Lower lobe of right lung (tissue), 2 donors: ENCODE measurements around the gene CALHM1. TPM values are rescaled to one million over a fixed set of nuclear protein-coding genes. Genes with fewer than 3 reads are reported as not detected.

Source experiments
- ATAC-seq, 2 donors: fragments of 200-7000 bp; cut with Tn5 transposase; one replicate each; pipeline ENCODE4 v1.9.1; 2020 to 2022; ENCODE audit warnings: mild to moderate bottlenecking in 2 of 2, moderate library complexity in 2 of 2
- DNase-seq: peaks from one replicate; pipeline ENCODE4 v3.0.0-alpha.2; 2020
- H3K27ac ChIP-seq: fragments of 200-600 bp; one replicate; pipeline ENCODE4 v1.8.0; 2022
- H3K27me3 ChIP-seq: fragments of 200-600 bp; one replicate; pipeline ENCODE4 v1.8.0; 2022; ENCODE audit warnings: low read depth
- H3K36me3 ChIP-seq: fragments of 200-600 bp; one replicate; pipeline ENCODE4 v1.8.0; 2022; ENCODE audit warnings: mild to moderate bottlenecking
- H3K4me1 ChIP-seq: fragments of 200-600 bp; one replicate; pipeline ENCODE4 v1.8.0; 2022
- H3K4me3 ChIP-seq: fragments of 200-600 bp; one replicate; pipeline ENCODE4 v1.8.0; 2022; ENCODE audit warnings: mild to moderate bottlenecking
- H3K9me3 ChIP-seq: fragments of 200-600 bp; one replicate; pipeline ENCODE4 v1.8.0; 2022
- CTCF ChIP-seq: fragments of 200-600 bp; IDR thresholded peaks from one replicate; pipeline ENCODE4 v1.8.0; 2022; ENCODE audit warnings: antibody characterized with exemption, mild to moderate bottlenecking
- intact Hi-C: fragments of 100-400 bp; cut with DNase I; formaldehyde crosslinking; loops from one replicate; pipeline ENCODE4 v1.11.0; 2022
- total RNA-seq: library from RNA; stranded (reverse); fragmentation: NEBNext Ultra II Directional; extraction: Animal tissue kit (Norgen Biotek cat#: 25700); gene quantifications from one replicate; pipeline ENCODE4 v1.2.1, GENCODE V29; 2021
- donor health status: DM: no; HTN: yes; CAD: no; lungs with severe emphysema.

CALHM1 gene
- total RNA-seq, 1 donor from 2014 or later, result 0.15 TPM

GRCh38 chr10:103502849-103503660 is 44.4 kb upstream of the CALHM1 start:
- H3K27ac ChIP-seq, result no peak overlapping the region
- no peaks in the 10 kb centered on the region for H3K4me1 ChIP-seq
- ATAC-seq (no peak), DNase-seq (no peak)
- no peaks in the 10 kb centered on the region for H3K36me3 ChIP-seq
- intact Hi-C loops, result no loop called here
- H3K4me3 ChIP-seq, result no peak overlapping the region
- H3K27me3 ChIP-seq, result peaks cover 13% of the 10 kb centered on the region
- TF ChIP-seq CTCF, result no peak
- no peaks in the 10 kb centered on the region for H3K9me3 ChIP-seq

- Histone ChIP-seq H3K4me3 (no peak overlapping the region), H3K4me1 (no peaks in the 10 kb centered on the region), H3K9me3 (no peaks in the 10 kb centered on the region), H3K27me3 (peaks cover 11% of the 10 kb centered on the region), H3K36me3 (no peaks in the 10 kb centered on the region), H3K27ac (no peak overlapping the region)
- intact Hi-C loops, result no loop called here
- TF ChIP-seq CTCF, result no peak
- no peak for ATAC-seq
- DNase-seq, result no peak
Measured at GRCh38 chr10:103501186-103501585, 42.5 kb upstream of the CALHM1 start.

GRCh38 chr10:103500481-103500880 is 41.8 kb upstream of the CALHM1 start:
- no peaks in the 10 kb centered on the region for H3K4me1 ChIP-seq
- H3K27ac ChIP-seq, result no peak overlapping the region
- no peak for TF ChIP-seq CTCF
- intact Hi-C loops, result no loop called here
- H3K36me3 ChIP-seq, result no peaks in the 10 kb centered on the region
- H3K4me3 ChIP-seq, result no peak overlapping the region
- peaks cover 18% of the 10 kb centered on the region for H3K27me3 ChIP-seq
- DNase-seq, result no peak
- no peak for ATAC-seq
- no peaks in the 10 kb centered on the region for H3K9me3 ChIP-seq

- ATAC-seq (no peak), DNase-seq (no peak)
- H3K36me3 ChIP-seq, result no peaks in the 10 kb centered on the region
- no peaks in the 10 kb centered on the region for H3K9me3 ChIP-seq
- intact Hi-C loops, result no loop called here
- TF ChIP-seq CTCF, result no peak
- H3K4me3 ChIP-seq, result no peak overlapping the region
- peaks cover 24% of the 10 kb centered on the region for H3K27me3 ChIP-seq
- no peaks in the 10 kb centered on the region for H3K4me1 ChIP-seq
- H3K27ac ChIP-seq, result no peak overlapping the region
Measured at GRCh38 chr10:103499881-103500280, 41.2 kb upstream of the CALHM1 start.

- no peak overlapping the region for H3K27ac ChIP-seq
- no peaks in the 10 kb centered on the region for H3K36me3 ChIP-seq
- H3K4me1 ChIP-seq, result peaks cover 5% of the 10 kb centered on the region
- no peaks in the 10 kb centered on the region for H3K9me3 ChIP-seq
- TF ChIP-seq CTCF, result no peak
- H3K27me3 ChIP-seq, result peaks cover 32% of the 10 kb centered on the region
- no peak for ATAC-seq
- intact Hi-C loops, result no loop called here
- DNase-seq, result no peak
- no peak overlapping the region for H3K4me3 ChIP-seq
Measured at GRCh38 chr10:103498936-103499638, 40.4 kb upstream of the CALHM1 start.
